ENCODE measurements around the gene ADAMTSL2.

ADAMTSL2 gene

GRCh38 chr9:133534346-133535291 lies at the start of gene ADAMTSL2:
ADAMTSL2 (plus strand) TSS chr9:133534704; CDS start chr9:133536713, 2,009 bp downstream.
- peak; percentile 80 for DNase-seq

- DNase-seq: no peak
Measured at GRCh38 chr9:133485531-133486260, 48.8 kb upstream of the ADAMTSL2 start.

- no peak for DNase-seq
Measured at GRCh38 chr9:133487331-133487725, 47.2 kb upstream of the ADAMTSL2 start.

- no peak for DNase-seq
Measured at GRCh38 chr9:133488686-133489252, 45.7 kb upstream of the ADAMTSL2 start.

DNA sequence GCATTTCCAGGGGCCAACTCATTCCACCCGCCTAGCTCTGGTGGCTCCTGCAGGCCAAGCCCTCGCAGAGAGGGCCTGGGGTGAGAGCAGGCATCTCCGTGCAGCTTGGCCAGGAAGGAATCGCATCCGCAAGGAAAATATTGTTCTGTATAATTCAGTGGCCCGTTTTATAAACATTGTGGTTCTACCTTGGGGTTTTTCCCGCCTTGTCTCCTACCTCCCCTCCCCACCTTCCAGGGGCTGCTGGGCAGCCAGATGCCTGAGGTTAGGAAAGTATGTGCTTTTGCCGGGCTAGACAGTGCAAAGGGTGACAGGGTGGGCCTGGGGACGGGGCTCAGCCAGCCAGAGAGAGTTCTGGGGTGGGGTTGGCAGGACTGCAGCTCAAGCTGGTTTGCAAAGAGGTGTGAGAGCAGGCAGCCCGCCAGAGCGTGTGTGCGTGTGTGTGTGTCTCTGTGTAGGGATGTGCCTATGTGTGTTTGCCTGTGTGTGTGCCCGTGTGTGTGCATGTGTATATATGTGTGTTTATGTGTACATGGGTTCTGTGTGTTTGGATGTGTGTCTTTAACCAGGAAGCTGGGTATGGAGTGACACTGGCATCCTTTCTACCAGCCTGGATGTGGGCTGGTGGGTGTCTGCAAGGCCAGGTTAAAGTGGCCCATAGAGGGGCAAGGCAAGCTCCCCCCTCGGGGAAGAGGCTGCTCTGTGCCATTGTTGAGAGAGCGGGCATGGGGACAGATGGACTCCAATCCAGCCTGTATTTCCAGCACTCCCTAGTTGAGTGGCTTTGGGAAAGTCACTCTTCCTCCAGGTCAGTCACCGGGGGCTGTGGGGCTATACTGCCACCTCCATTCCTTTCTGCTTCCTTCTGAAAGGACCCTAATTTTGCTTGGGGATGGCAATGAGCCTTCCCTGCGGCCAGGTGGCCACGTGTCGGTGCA lies 45.0 kb upstream of the ADAMTSL2 start:
- no peak for DNase-seq

- no peak for DNase-seq
Measured at GRCh38 chr9:133490201-133490681, 44.3 kb upstream of the ADAMTSL2 start.

DNA sequence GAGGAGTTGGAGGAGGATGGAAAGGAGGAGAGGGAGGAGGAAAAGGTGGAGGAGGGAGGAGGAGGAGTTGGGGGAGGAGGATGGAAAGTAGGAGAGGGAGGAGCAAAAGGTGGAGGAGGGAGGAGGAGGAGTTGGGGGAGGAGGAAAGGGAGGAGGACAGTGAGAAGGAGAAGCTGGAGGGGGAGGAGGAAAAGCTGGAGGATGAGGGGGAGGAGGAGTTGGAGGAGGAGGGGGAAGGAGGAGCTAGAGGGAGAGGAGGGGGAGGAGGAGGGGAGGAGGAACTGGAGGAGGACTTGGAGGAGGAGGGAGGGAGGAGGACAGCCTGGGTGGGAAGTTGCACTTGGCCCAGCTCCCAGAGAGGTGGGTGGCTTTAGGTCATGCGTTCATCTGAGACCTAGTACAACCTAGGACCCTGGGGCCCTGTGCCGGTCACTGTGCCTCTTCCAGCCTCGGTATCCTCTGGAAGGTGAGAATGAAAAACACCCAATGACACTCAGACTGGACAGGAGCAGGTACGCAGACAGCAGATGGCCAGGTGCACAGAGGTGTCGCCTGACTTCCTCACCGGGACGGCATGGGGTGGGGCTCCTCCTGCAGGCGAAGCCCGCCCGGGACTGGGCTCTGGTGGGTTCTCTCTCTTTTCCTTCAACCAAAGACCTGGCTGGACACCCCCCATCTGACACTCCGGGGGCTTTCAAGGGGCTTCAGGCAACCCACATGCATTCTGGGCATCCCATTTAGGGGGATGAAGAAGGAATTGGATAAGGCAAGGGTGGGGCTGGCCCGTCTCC lies 43.4 kb upstream of the ADAMTSL2 start:
- no peak for DNase-seq

GRCh38 chr9:133491656-133491925 lies 42.9 kb upstream of the ADAMTSL2 start:
- DNase-seq: no peak

GRCh38 chr9:133492061-133493021 lies 42.2 kb upstream of the ADAMTSL2 start:
- peak; percentile 75 for DNase-seq

GRCh38 chr9:133493428-133493827 lies 41.1 kb upstream of the ADAMTSL2 start:
- DNase-seq: no peak

DNA sequence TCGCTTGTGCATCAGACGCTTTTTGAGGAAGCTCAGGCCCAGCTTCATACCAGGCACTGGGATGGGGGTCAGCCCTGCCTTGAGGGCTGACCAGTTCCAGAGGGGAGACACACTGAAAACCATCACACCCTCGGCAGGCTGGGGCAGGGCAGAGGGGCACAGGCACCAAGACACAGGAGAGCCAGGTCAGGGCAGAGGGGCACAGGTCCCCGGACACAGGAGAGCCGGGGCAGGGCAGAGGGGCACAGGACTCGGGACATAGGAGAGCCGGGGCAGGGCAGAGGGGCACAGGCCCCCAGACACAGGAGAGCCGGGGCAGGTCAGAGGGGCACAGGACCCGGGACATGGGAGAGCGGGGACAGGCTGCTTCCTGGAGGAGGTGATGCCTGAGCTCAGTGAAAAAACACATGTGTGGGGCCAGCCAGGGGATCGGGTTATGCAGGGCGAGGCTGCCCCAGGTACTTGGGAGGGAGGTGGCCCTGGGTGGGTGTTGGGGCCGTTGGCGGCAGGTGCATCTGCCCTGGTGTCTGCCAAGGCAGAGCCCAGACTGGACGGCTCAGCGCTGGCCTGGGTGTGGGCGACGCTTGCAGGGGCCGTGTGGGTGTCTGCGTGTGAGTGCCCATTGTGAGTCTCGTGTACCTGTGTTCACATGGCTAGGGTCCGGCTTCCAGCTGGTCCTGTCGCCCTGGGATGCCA lies 40.5 kb upstream of the ADAMTSL2 start:
- DNase-seq: no peak

DNA sequence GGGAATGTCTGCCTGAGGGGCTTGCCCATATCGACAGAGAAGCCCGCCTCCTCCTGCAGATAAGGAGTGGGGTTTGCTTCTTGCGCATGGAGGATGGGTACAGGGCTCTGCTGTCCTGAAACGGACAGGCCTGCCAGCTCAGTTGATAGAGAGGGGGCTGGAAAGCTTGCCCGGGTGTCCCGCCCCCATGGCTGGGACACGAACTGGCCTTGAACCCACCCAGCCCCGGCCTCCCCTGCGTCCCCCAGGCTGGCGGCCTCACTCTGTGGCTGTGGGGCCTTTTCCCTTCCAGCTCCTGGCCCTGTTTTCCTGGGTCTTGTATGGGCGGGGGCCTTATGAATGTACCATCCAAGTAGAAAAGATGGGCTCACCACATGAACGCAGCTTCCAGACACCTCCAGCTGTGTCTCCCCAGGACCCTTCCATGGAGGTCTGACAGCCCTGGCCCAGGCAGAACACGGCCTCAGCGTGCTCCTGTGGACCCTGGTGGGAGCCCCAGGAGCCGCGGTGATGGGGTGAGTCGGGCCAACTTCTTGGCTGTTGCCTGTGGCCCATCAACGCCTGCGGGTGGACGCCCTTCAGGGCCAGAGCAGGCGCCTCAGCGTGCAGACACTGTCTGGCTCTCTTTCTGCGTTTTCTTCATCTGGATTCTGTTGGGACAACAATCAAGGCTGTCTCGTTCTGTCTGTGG lies 39.7 kb upstream of the ADAMTSL2 start:
- DNase-seq: no peak

DNA sequence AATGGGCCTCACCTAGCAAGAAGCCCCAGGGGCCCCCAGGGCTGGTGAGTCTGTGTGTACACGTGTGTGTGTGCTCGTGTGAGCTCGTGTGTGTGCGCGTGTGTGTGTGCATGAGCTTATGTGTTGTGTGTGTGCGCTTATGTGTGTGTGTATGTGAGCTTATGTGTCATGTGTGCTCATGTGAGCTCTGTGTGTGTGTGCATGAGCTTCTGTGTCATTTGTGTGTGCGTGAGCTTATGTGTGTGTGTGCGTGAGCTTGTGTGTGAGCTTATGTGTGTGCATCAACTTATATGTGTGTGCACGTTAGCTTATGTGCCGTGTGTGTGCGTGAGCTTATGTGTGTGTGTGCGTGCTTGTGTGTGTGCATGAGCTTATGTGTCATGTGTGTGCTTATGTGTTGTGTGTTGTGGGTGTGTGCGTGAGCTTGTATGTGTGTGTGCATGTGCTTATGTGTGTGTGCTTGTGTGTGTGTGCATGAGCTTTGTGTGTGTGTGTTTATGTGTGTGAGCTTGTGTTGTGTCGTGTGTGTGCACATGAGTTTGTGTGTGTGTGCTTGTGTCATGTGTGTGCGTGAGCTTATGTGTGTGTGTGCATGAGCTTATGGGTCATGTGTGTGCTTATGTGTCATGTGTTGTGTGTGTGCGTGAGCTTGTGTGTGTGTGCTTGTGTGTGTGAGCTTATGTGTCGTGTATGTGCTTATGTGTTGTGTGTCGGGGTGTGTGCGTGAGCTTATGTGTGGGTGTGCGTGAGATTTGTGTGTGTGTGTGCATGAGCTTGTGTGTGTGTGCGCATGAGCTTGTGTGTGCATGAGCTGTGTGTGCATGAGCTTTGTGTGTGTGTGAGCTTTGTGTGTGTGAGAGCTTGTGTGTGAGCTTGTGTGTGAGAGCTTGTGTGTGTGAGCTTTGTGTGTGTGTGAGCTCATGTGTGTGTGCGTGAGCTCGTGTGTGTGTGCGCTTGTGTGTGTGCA lies 38.9 kb upstream of the ADAMTSL2 start:
- no peak for DNase-seq

GRCh38 chr9:133496861-133497842 lies 37.4 kb upstream of the ADAMTSL2 start:
- no peak for DNase-seq

- DNase-seq: no peak
Measured at GRCh38 chr9:133499132-133499891, 35.2 kb upstream of the ADAMTSL2 start.

DNA sequence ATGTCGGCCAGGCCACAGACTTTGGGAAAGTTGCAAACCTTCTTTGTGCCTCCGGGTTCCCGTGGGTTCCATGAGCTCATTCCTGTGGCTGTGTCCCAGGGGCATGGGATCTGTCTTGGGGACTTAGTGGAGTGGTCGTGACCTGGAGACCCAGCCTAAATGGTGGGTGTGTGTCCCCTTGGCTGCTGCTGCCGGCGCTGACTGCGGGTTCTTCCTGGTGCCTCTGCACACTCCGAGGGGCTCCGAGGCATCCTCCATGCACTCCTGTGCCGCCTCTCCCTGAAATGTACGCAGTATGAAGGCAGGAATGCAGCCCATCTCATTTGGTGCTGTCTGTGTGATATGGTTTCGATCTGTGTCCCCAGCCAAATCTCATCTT lies 34.6 kb upstream of the ADAMTSL2 start:
- no peak for DNase-seq
